ENCODE results near the gene PRKAR2B. TPM values are rescaled to one million over a fixed set of nuclear protein-coding genes. Genes with fewer than 3 reads are reported as not detected.

PRKAR2B gene
- total RNA-seq, 2 experiments from 2014 or later, result 69.0 to 210 TPM

DNA sequence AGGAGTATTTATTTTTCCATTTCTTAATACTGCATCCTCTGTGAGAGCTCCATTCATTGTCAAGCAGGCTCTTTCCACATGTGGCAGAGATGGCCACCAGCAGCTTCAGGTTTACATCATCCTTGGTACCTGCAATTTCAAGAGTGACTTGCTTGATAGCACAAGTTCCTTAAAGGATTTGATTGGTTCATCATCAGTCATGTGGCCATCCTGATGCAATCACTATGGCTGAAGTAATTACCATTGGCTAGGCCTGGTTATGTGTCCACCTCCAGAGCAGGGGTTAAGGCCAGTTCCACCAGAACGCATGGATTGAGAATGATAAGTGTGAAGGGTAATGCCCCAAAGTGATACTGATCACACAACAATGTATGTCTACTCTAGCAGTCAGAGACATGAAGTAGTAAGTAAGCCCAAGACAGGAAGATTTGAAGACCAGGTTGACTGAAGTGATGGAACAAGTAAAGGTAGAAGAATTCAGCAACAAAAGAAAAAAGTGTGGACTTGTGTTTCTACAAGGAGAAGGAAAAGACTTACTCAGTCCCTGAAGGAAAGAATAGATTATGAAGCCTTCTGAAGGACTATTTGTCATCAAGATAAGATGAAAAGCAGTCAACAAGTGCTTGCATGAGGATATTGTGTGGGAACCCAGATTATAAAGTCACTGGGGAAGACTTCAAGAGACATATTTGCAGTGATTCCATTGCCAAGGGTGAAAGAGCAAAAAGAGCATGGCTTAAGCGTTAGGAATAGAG lies 26.4 kb upstream of the PRKAR2B start:
- no peaks in the 10 kb centered on the region for H3K4me1 ChIP-seq (ENCODE audit: insufficient read depth, low read length, poor library complexity, severe bottlenecking)
- H3K9me2 ChIP-seq (ENCODE audit: insufficient read depth, low read length), result no peaks in the 10 kb centered on the region
- no peaks in the 10 kb centered on the region for H3K9me3 ChIP-seq (ENCODE audit: low read length)
- H2AFZ ChIP-seq (ENCODE audit: low read length), result no peak overlapping the region
- intact Hi-C loops (cut with micrococcal nuclease; ENCODE audit: unreplicated experiment), result no loop called here
- no peaks in the 10 kb centered on the region for H3K79me2 ChIP-seq (ENCODE audit: insufficient read depth, low read depth, low read length)
- H4K20me1 ChIP-seq (ENCODE audit: insufficient read depth, low read length), result no peaks in the 10 kb centered on the region
- no peaks in the 10 kb centered on the region for H3K36me3 ChIP-seq (ENCODE audit: insufficient read depth, low read length)
- no TSS peak for BruUV-seq (replicated peaks)
- H3K4me3 ChIP-seq (ENCODE audit: low read depth, low read length, poor library complexity, severe bottlenecking), result no peak overlapping the region
- no peak overlapping the region for H3K27ac ChIP-seq (ENCODE audit: low read depth, low read length, poor library complexity, severe bottlenecking)
- TF ChIP-seq, protein P1, sequence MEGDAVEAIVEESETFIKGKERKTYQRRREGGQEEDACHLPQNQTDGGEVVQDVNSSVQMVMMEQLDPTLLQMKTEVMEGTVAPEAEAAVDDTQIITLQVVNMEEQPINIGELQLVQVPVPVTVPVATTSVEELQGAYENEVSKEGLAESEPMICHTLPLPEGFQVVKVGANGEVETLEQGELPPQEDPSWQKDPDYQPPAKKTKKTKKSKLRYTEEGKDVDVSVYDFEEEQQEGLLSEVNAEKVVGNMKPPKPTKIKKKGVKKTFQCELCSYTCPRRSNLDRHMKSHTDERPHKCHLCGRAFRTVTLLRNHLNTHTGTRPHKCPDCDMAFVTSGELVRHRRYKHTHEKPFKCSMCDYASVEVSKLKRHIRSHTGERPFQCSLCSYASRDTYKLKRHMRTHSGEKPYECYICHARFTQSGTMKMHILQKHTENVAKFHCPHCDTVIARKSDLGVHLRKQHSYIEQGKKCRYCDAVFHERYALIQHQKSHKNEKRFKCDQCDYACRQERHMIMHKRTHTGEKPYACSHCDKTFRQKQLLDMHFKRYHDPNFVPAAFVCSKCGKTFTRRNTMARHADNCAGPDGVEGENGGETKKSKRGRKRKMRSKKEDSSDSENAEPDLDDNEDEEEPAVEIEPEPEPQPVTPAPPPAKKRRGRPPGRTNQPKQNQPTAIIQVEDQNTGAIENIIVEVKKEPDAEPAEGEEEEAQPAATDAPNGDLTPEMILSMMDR (conservative IDR thresholded peaks at IDR 0.05; ENCODE audit: low read length), result no peak
- no peak overlapping the region for H3K4me2 ChIP-seq (ENCODE audit: low read length)
- POLR2A ChIA-PET, result no interaction called here
- DNase-seq (ENCODE audit: low spot score), result no peak
- CTCF ChIA-PET (ENCODE audit: unreplicated experiment), result no interaction called here

DNA sequence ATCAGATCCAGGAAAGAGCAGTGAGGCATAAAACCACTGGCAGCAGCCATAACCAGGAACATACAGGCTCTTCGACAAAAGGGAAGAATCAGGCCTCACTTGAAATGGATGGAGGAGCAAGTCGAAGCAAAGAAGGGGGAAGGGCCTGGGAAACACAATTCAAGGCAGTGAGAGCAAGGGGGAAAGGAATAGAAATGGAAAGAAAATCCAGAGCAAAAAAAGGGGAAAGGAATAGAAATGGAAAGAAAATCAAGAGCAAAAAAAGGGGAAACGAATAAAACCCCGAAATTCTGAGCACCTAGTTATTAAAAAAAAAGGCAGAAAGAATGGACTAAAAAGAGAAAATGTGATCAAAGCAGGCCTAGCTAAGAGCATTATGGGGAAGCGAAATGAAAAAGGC lies 24.1 kb upstream of the PRKAR2B start:
- Histone ChIP-seq H2AFZ (ENCODE audit: low read length) (no peak overlapping the region), H3K9me3 (ENCODE audit: low read length) (no peaks in the 10 kb centered on the region; the same call in 1 of the 2 replicates), H4K20me1 (ENCODE audit: insufficient read depth, low read length) (no peaks in the 10 kb centered on the region), H3K4me1 (ENCODE audit: insufficient read depth, low read length, poor library complexity, severe bottlenecking) (no peaks in the 10 kb centered on the region), H3K4me2 (ENCODE audit: low read length) (no peak overlapping the region), H3K79me2 (ENCODE audit: insufficient read depth, low read depth, low read length) (no peaks in the 10 kb centered on the region), H3K4me3 (ENCODE audit: low read depth, low read length, poor library complexity, severe bottlenecking) (no peak overlapping the region), H3K27ac (ENCODE audit: low read depth, low read length, poor library complexity, severe bottlenecking) (no peak overlapping the region), H3K9me2 (ENCODE audit: insufficient read depth, low read length) (no peaks in the 10 kb centered on the region), H3K36me3 (ENCODE audit: insufficient read depth, low read length) (no peaks in the 10 kb centered on the region)
- no TSS peak for BruUV-seq (replicated peaks)
- POLR2A ChIA-PET, result interaction anchor here (0.9 kb wide), 1 partner anchor 16 kb away, joined by 3 read pairs; no protein-coding TSS in a partner anchor
- no peak for DNase-seq (ENCODE audit: low spot score)
- intact Hi-C loops (cut with micrococcal nuclease; ENCODE audit: unreplicated experiment), result no loop called here
- CTCF ChIA-PET (ENCODE audit: unreplicated experiment), result interaction anchor here (0.5 kb wide), 1 partner anchor 74 kb away, joined by 3 read pairs; no protein-coding TSS in a partner anchor
- TF ChIP-seq EZH2phosphoT487 (IDR thresholded peaks at IDR 0.05; ENCODE audit: borderline replicate concordance, low read depth, low read length), result no peak
- TF ChIP-seq, protein P1 (conservative IDR thresholded peaks at IDR 0.05; ENCODE audit: low read length), result no peak

DNA sequence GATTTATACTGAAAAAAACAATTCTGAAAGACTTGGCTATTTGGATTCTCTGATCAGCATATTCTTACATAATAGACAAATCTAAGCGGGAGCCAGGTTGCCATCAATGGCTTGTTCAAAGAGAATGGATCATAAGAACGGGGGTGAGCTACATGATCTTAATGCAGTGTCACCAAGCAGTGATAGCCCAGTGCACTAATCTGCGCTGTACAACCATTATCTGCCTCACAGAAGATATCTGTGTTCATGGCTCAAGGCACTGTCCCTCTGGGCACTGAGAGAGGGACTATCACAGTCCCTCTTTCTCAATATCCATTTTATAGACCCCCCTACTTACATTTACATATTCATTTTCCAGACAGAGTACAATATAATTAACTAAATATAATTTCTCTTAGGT lies 22.9 kb upstream of the PRKAR2B start:
- intact Hi-C loops (cut with micrococcal nuclease; ENCODE audit: unreplicated experiment), result no loop called here
- Histone ChIP-seq H3K27ac (ENCODE audit: low read depth, low read length, poor library complexity, severe bottlenecking) (no peak overlapping the region), H3K79me2 (ENCODE audit: insufficient read depth, low read depth, low read length) (no peaks in the 10 kb centered on the region), H3K36me3 (ENCODE audit: insufficient read depth, low read length) (no peaks in the 10 kb centered on the region), H3K4me2 (ENCODE audit: low read length) (no peak overlapping the region), H2AFZ (ENCODE audit: low read length) (no peak overlapping the region), H3K4me1 (ENCODE audit: insufficient read depth, low read length, poor library complexity, severe bottlenecking) (no peaks in the 10 kb centered on the region), H3K4me3 (ENCODE audit: low read depth, low read length, poor library complexity, severe bottlenecking) (no peak overlapping the region), H3K9me2 (ENCODE audit: insufficient read depth, low read length) (no peaks in the 10 kb centered on the region), H3K9me3 (ENCODE audit: low read length) (no peaks in the 10 kb centered on the region; the same call in 1 of the 2 replicates), H4K20me1 (ENCODE audit: insufficient read depth, low read length) (no peaks in the 10 kb centered on the region)
- no peak for DNase-seq (ENCODE audit: low spot score)
- CTCF ChIA-PET (ENCODE audit: unreplicated experiment), result no interaction called here
- BruUV-seq (replicated peaks), result no TSS peak
- no peak for TF ChIP-seq EZH2phosphoT487 (IDR thresholded peaks at IDR 0.05; ENCODE audit: borderline replicate concordance, low read depth, low read length)
- TF ChIP-seq, protein P1 (conservative IDR thresholded peaks at IDR 0.05; ENCODE audit: low read length), result no peak
- POLR2A ChIA-PET, result interaction anchor here (0.7 kb wide), 1 partner anchor 14 kb away, joined by 8 read pairs; no protein-coding TSS in a partner anchor
